ENCODE data around the gene GRIA1.

The GRIA1 gene

DNA sequence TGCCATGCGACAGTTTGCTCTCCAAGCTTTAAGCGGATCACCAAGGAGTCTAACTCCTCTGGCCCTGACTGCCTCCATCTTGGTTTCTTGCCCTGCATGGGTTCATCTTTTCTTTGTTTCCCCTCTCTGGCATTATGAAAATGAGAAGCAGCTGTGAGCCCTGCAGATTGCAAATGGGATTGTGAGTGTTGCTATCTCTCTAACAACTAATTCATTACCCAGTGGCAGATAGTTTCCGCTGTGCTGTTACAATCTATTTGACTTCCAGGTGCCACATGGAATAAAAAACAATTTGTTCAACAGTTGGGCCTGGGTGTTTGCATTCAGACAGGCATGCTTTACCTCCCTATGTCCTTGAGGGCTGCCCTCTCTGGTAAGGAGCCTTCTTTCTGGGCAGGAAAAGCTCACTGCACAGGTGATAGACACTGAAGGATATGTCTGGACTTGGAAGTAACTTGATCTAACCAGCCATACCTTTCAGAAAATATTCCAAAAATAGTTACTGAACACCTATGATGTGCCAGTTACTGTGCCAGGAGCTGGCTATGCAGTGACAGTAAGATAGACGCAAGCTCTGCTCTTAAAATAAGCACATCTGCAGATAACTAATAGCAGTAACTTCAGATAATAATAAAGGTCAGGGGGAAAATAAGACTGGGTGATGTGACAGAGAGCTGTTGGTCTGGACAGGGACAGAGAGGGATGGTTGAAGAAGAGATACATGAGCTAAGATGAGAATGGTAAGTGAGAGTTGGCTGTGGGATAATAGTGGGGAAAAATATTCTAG lies 40.1 kb downstream of the GRIA1 start:
- no peaks in the 10 kb centered on the region for H3K9me2 ChIP-seq (replicated peaks; ENCODE audit: low read depth, low read length)
- TF ChIP-seq, protein P1, sequence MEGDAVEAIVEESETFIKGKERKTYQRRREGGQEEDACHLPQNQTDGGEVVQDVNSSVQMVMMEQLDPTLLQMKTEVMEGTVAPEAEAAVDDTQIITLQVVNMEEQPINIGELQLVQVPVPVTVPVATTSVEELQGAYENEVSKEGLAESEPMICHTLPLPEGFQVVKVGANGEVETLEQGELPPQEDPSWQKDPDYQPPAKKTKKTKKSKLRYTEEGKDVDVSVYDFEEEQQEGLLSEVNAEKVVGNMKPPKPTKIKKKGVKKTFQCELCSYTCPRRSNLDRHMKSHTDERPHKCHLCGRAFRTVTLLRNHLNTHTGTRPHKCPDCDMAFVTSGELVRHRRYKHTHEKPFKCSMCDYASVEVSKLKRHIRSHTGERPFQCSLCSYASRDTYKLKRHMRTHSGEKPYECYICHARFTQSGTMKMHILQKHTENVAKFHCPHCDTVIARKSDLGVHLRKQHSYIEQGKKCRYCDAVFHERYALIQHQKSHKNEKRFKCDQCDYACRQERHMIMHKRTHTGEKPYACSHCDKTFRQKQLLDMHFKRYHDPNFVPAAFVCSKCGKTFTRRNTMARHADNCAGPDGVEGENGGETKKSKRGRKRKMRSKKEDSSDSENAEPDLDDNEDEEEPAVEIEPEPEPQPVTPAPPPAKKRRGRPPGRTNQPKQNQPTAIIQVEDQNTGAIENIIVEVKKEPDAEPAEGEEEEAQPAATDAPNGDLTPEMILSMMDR (conservative IDR thresholded peaks at IDR 0.05; ENCODE audit: low read length), result no peak
- no peak for TF ChIP-seq EZH2phosphoT487 (IDR thresholded peaks at IDR 0.05; ENCODE audit: borderline replicate concordance)
- no peaks in the 10 kb centered on the region for H3K36me3 ChIP-seq (ENCODE audit: insufficient read depth, low read length)
- no peak overlapping the region for H3K4me2 ChIP-seq (ENCODE audit: low read depth, low read length, poor library complexity, severe bottlenecking)
- no peaks in the 10 kb centered on the region for H3K27me3 ChIP-seq (ENCODE audit: insufficient read depth, low read length, poor library complexity, severe bottlenecking)
- no peak overlapping the region for H3K4me3 ChIP-seq (ENCODE audit: low read length, poor library complexity, severe bottlenecking)
- H3K4me1 ChIP-seq (ENCODE audit: insufficient read depth, low read length, poor library complexity, severe bottlenecking), result no peaks in the 10 kb centered on the region
- H4K20me1 ChIP-seq (ENCODE audit: insufficient read depth, low read length, poor library complexity, severe bottlenecking), result no peaks in the 10 kb centered on the region
- H3K9ac ChIP-seq (ENCODE audit: low read depth, low read length, poor library complexity, severe bottlenecking), result no peak overlapping the region
- H2AFZ ChIP-seq (ENCODE audit: low read length), result no peak overlapping the region
- no peaks in the 10 kb centered on the region for H3K79me2 ChIP-seq (ENCODE audit: insufficient read depth, low read length)
- no peaks in the 10 kb centered on the region for H3F3A ChIP-seq (ENCODE audit: low read depth)
- H3K9me3 ChIP-seq (ENCODE audit: insufficient read depth, low read depth, low read length), result no peaks in the 10 kb centered on the region

- Histone ChIP-seq H3K9ac (ENCODE audit: low read depth, low read length, poor library complexity, severe bottlenecking) (no peak overlapping the region), H3K79me2 (ENCODE audit: insufficient read depth, low read length) (no peaks in the 10 kb centered on the region), H2AFZ (ENCODE audit: low read length) (no peak overlapping the region), H3K9me2 (replicated peaks; ENCODE audit: low read depth, low read length) (no peaks in the 10 kb centered on the region), H3K36me3 (ENCODE audit: insufficient read depth, low read length) (no peaks in the 10 kb centered on the region), H3K4me2 (ENCODE audit: low read depth, low read length, poor library complexity, severe bottlenecking) (no peak overlapping the region), H3K9me3 (ENCODE audit: insufficient read depth, low read depth, low read length) (no peaks in the 10 kb centered on the region), H3F3A (ENCODE audit: low read depth) (no peaks in the 10 kb centered on the region), H3K27me3 (ENCODE audit: insufficient read depth, low read length, poor library complexity, severe bottlenecking) (no peaks in the 10 kb centered on the region), H3K4me3 (ENCODE audit: low read length, poor library complexity, severe bottlenecking) (no peak overlapping the region), H3K4me1 (ENCODE audit: insufficient read depth, low read length, poor library complexity, severe bottlenecking) (no peaks in the 10 kb centered on the region), H4K20me1 (ENCODE audit: insufficient read depth, low read length, poor library complexity, severe bottlenecking) (no peaks in the 10 kb centered on the region)
- TF ChIP-seq, protein P1 (conservative IDR thresholded peaks at IDR 0.05; ENCODE audit: low read length), result no peak
- no peak for TF ChIP-seq EZH2phosphoT487 (IDR thresholded peaks at IDR 0.05; ENCODE audit: borderline replicate concordance)
Measured at GRCh38 chr5:153533546-153533945, 43.1 kb downstream of the GRIA1 start.

- Histone ChIP-seq H3K9me3 (ENCODE audit: insufficient read depth, low read depth, low read length) (no peaks in the 10 kb centered on the region), H3K9ac (ENCODE audit: low read depth, low read length, poor library complexity, severe bottlenecking) (no peak overlapping the region), H3K9me2 (replicated peaks; ENCODE audit: low read depth, low read length) (no peaks in the 10 kb centered on the region), H3K4me1 (ENCODE audit: insufficient read depth, low read length, poor library complexity, severe bottlenecking) (no peaks in the 10 kb centered on the region), H3K27me3 (ENCODE audit: insufficient read depth, low read length, poor library complexity, severe bottlenecking) (no peaks in the 10 kb centered on the region), H3F3A (ENCODE audit: low read depth) (no peaks in the 10 kb centered on the region), H3K36me3 (ENCODE audit: insufficient read depth, low read length) (no peaks in the 10 kb centered on the region), H3K79me2 (ENCODE audit: insufficient read depth, low read length) (no peaks in the 10 kb centered on the region), H2AFZ (ENCODE audit: low read length) (no peak overlapping the region), H4K20me1 (ENCODE audit: insufficient read depth, low read length, poor library complexity, severe bottlenecking) (no peaks in the 10 kb centered on the region), H3K4me3 (ENCODE audit: low read length, poor library complexity, severe bottlenecking) (no peak overlapping the region), H3K4me2 (ENCODE audit: low read depth, low read length, poor library complexity, severe bottlenecking) (no peak overlapping the region)
- TF ChIP-seq, protein P1 (conservative IDR thresholded peaks at IDR 0.05; ENCODE audit: low read length), result no peak
- TF ChIP-seq EZH2phosphoT487 (IDR thresholded peaks at IDR 0.05; ENCODE audit: borderline replicate concordance), result no peak
Measured at GRCh38 chr5:153534102-153534501, 43.6 kb downstream of the GRIA1 start.

All from Loucy (cell line).